ENCODE results near the gene C17orf114.
"Not testable (repeated sequence)": the region's sequence is repeated elsewhere in the genome, so short reads cannot be mapped to it uniquely, and the experiment has no call there.

The C17orf114 gene

GRCh38 chr17:4834681-4835020 is 32.5 kb upstream of the C17orf114 start:
- H3K36me3 Mint-ChIP-seq, result peaks cover 8% of the 10 kb centered on the region
- peaks cover 40% of the 10 kb centered on the region for H3K4me1 Mint-ChIP-seq (ENCODE audit: low read depth)
- H3K27me3 Mint-ChIP-seq, result no peaks in the 10 kb centered on the region
- H3K4me3 Mint-ChIP-seq, result peak overlapping the region; percentile 94
- H3K9me3 Mint-ChIP-seq (ENCODE audit: low read depth), result no peaks in the 10 kb centered on the region
- H3K27ac Mint-ChIP-seq, result peak overlapping the region; percentile 75

- Mint-ChIP-seq H3K27ac (peak overlapping the region; percentile 75), H3K36me3 (peaks cover 3% of the 10 kb centered on the region), H3K4me3 (peak overlapping the region; percentile 94), H3K4me1 (ENCODE audit: low read depth) (peaks cover 34% of the 10 kb centered on the region), H3K9me3 (ENCODE audit: low read depth) (no peaks in the 10 kb centered on the region), H3K27me3 (no peaks in the 10 kb centered on the region)
These were observed 32.0 kb upstream of the C17orf114 start for GRCh38 chr17:4833941-4834680.

- Mint-ChIP-seq H3K4me3 (peak within 1 kb of the TSS; percentile 95), H3K36me3 (peaks cover 3% of the 10 kb centered on the region), H3K9me3 (ENCODE audit: low read depth) (no peaks in the 10 kb centered on the region), H3K27ac (peak within 1 kb of the TSS; percentile 96), H3K27me3 (no peaks in the 10 kb centered on the region), H3K4me1 (ENCODE audit: low read depth) (peaks cover 34% of the 10 kb centered on the region)
These were observed 31.2 kb upstream of the C17orf114 start, which contains the start of gene MINK1 for GRCh38 chr17:4833178-4833940. Gene MINK1, plus strand, starts transcription at chr17:4833340. Its CDS starts 244 bp downstream, at chr17:4833584.

GRCh38 chr17:4832829-4833177 is 30.7 kb upstream of the C17orf114 start:
- H3K4me1 Mint-ChIP-seq (ENCODE audit: low read depth), result peaks cover 32% of the 10 kb centered on the region
- H3K27ac Mint-ChIP-seq, result peak overlapping the region; percentile 96
- not testable (repeated sequence) for H3K36me3 Mint-ChIP-seq; H3K27me3 Mint-ChIP-seq; H3K9me3 Mint-ChIP-seq (ENCODE audit: low read depth)
- H3K4me3 Mint-ChIP-seq, result peak overlapping the region; percentile 95

- Mint-ChIP-seq H3K27ac (no peak overlapping the region), H3K36me3 (no peaks in the 10 kb centered on the region), H3K4me1 (ENCODE audit: low read depth) (no peaks in the 10 kb centered on the region), H3K4me3 (no peak overlapping the region), H3K27me3 (no peaks in the 10 kb centered on the region), H3K9me3 (ENCODE audit: low read depth) (no peaks in the 10 kb centered on the region)
These were observed 25.3 kb upstream of the C17orf114 start for GRCh38 chr17:4827399-4827798.

- Mint-ChIP-seq H3K27me3 (no peaks in the 10 kb centered on the region), H3K9me3 (ENCODE audit: low read depth) (no peaks in the 10 kb centered on the region), H3K4me3 (no peak overlapping the region), H3K36me3 (no peaks in the 10 kb centered on the region), H3K27ac (no peak overlapping the region), H3K4me1 (ENCODE audit: low read depth) (no peaks in the 10 kb centered on the region)
These were observed 21.4 kb upstream of the C17orf114 start for GRCh38 chr17:4823373-4824089.

- H3K9me3 Mint-ChIP-seq (ENCODE audit: low read depth), result no peaks in the 10 kb centered on the region
- H3K27me3 Mint-ChIP-seq, result no peaks in the 10 kb centered on the region
- no peak overlapping the region for H3K27ac Mint-ChIP-seq
These were observed 20.7 kb upstream of the C17orf114 start for GRCh38 chr17:4822835-4823234.

GRCh38 chr17:4818276-4818675 is 16.1 kb upstream of the C17orf114 start:
- H3K27ac Mint-ChIP-seq, result no peak overlapping the region
- H3K4me1 Mint-ChIP-seq (ENCODE audit: low read depth), result no peaks in the 10 kb centered on the region
- no peaks in the 10 kb centered on the region for H3K27me3 Mint-ChIP-seq
- no peaks in the 10 kb centered on the region for H3K9me3 Mint-ChIP-seq (ENCODE audit: low read depth)
- no peaks in the 10 kb centered on the region for H3K36me3 Mint-ChIP-seq
- H3K4me3 Mint-ChIP-seq, result no peak overlapping the region

More at GRCh38 chr17:4822835-4823234, 20.7 kb upstream of the C17orf114 start:
- no peaks in the 10 kb centered on the region for H3K4me1 Mint-ChIP-seq (ENCODE audit: low read depth)
- H3K4me3 Mint-ChIP-seq, result no peak overlapping the region
- H3K36me3 Mint-ChIP-seq, result no peaks in the 10 kb centered on the region

- H3K4me3 Mint-ChIP-seq, result no peak overlapping the region
- peaks cover 2% of the 10 kb centered on the region for H3K36me3 Mint-ChIP-seq
- H3K27ac Mint-ChIP-seq, result no peak overlapping the region
- H3K9me3 Mint-ChIP-seq (ENCODE audit: low read depth), result no peaks in the 10 kb centered on the region
- H3K27me3 Mint-ChIP-seq, result no peaks in the 10 kb centered on the region
- H3K4me1 Mint-ChIP-seq (ENCODE audit: low read depth), result no peaks in the 10 kb centered on the region
These were observed 14.7 kb upstream of the C17orf114 start for GRCh38 chr17:4816826-4817225.

GRCh38 chr17:4815043-4815675 is 13.0 kb upstream of the C17orf114 start:
- H3K4me1 Mint-ChIP-seq (ENCODE audit: low read depth), result peaks cover 1% of the 10 kb centered on the region
- H3K4me3 Mint-ChIP-seq, result no peak overlapping the region
- H3K27me3 Mint-ChIP-seq, result no peaks in the 10 kb centered on the region
- H3K9me3 Mint-ChIP-seq (ENCODE audit: low read depth), result no peaks in the 10 kb centered on the region
- no peak overlapping the region for H3K27ac Mint-ChIP-seq
- H3K36me3 Mint-ChIP-seq, result peaks cover 2% of the 10 kb centered on the region

- H3K9me3 Mint-ChIP-seq (ENCODE audit: low read depth), result no peaks in the 10 kb centered on the region
- no peak overlapping the region for H3K4me3 Mint-ChIP-seq
- H3K27me3 Mint-ChIP-seq, result no peaks in the 10 kb centered on the region
- H3K36me3 Mint-ChIP-seq, result peaks cover 2% of the 10 kb centered on the region
- H3K4me1 Mint-ChIP-seq (ENCODE audit: low read depth), result peaks cover 8% of the 10 kb centered on the region
- H3K27ac Mint-ChIP-seq, result no peak overlapping the region
These were observed 10.6 kb upstream of the C17orf114 start for GRCh38 chr17:4812690-4813089.

- Mint-ChIP-seq H3K27ac (no peak overlapping the region), H3K36me3 (peaks cover 2% of the 10 kb centered on the region), H3K4me1 (ENCODE audit: low read depth) (peaks cover 8% of the 10 kb centered on the region), H3K9me3 (ENCODE audit: low read depth) (no peaks in the 10 kb centered on the region), H3K27me3 (no peaks in the 10 kb centered on the region), H3K4me3 (no peak overlapping the region)
These were observed 9.3 kb upstream of the C17orf114 start for GRCh38 chr17:4811471-4811870.

- H3K36me3 Mint-ChIP-seq, result peaks cover 2% of the 10 kb centered on the region
- no peaks in the 10 kb centered on the region for H3K9me3 Mint-ChIP-seq (ENCODE audit: low read depth)
- no peak overlapping the region for H3K27ac Mint-ChIP-seq
- no peak overlapping the region for H3K4me3 Mint-ChIP-seq
- peaks cover 14% of the 10 kb centered on the region for H3K4me1 Mint-ChIP-seq (ENCODE audit: low read depth)
- H3K27me3 Mint-ChIP-seq, result no peaks in the 10 kb centered on the region
These were observed 8.7 kb upstream of the C17orf114 start for GRCh38 chr17:4810696-4811290.

GRCh38 chr17:4808378-4808767 is 6.2 kb upstream of the C17orf114 start:
- Mint-ChIP-seq H3K27me3 (no peaks in the 10 kb centered on the region), H3K36me3 (peaks cover 2% of the 10 kb centered on the region), H3K9me3 (ENCODE audit: low read depth) (no peaks in the 10 kb centered on the region), H3K27ac (no peak overlapping the region), H3K4me3 (peak overlapping the region; percentile 77), H3K4me1 (ENCODE audit: low read depth) (peaks cover 14% of the 10 kb centered on the region)
